ENCODE data around the gene MGA. TPM values are rescaled to one million over a fixed set of nuclear protein-coding genes. Genes with fewer than 3 reads are reported as not detected.

Gene MGA
- total and polyA plus RNA-seq, 12 donors: 2.6 to 56.8 (median 37.4) TPM

GRCh38 chr15:41778521-41778920 lies 118.3 kb downstream of the MGA start:
- WGBS, 4 donors: 23 to 46% (median 28%) methylated on average over 1 of the region's 1 CpG

DNA sequence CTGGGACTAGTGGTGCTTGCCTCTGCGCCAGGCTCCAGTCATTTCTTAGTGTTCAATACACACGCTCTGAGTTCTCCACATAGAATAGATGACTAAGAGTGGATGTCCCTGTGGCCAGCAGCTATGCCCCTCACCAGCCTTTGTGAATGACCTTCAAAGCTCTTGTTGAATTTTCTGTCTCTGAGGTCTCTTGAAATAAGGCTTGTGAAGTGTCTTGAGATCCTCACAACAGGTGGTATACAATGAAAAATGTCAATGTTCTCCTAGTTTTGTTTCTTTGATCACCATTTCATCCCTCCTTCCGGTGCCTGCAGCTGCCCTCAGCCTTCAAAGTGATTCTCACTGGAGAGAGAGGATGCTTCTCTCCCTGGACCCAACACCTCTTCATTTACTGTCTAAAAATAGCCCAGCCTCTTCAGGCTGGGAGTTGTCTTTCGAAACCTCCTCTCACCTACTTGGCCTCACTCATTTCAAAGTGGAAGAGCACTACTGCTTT lies 119.5 kb downstream of the MGA start:
- WGBS, 4 donors: 67 to 73% (median 70%) methylated on average over 4 of the region's 4 CpGs
- H3K36me3 ChIP-seq (replicated peaks in 1 of 2): no peaks in the 10 kb centered on the region
- H3K9me3 ChIP-seq (replicated peaks in 1 of 3): no peaks in the 10 kb centered on the region
- no peaks in the 10 kb centered on the region for H3K27me3 ChIP-seq
- no peak for TF ChIP-seq CTCF (IDR thresholded peaks at IDR 0.05)
- TF ChIP-seq POLR2A (IDR thresholded peaks at IDR 0.05): no peak
- peak overlapping the region in 3 of 5 donors; percentile 2 to 30 (median 15) for H3K27ac ChIP-seq
- H3K4me3 ChIP-seq: no peak overlapping the region
- no peak for DNase-seq
- H3K4me1 ChIP-seq (replicated peaks in 1 of 2): peaks cover 46 to 65% of the 10 kb centered on the region in 2 donors
- intact Hi-C loops (cut with DNase I): no loop called here

More at GRCh38 chr15:41778521-41778920, 118.3 kb downstream of the MGA start:
- Histone ChIP-seq H3K4me3 (no peak overlapping the region), H3K9me3 (replicated peaks in 1 of 3) (no peaks in the 10 kb centered on the region), H3K27ac (peak overlapping the region in 2 of 5 donors; percentile 26 to 67), H3K27me3 (no peaks in the 10 kb centered on the region), H3K36me3 (replicated peaks in 1 of 2) (no peaks in the 10 kb centered on the region), H3K4me1 (replicated peaks in 1 of 2) (peaks cover 50 to 68% of the 10 kb centered on the region in 2 donors)
- DNase-seq: no peak
- TF ChIP-seq POLR2A (IDR thresholded peaks at IDR 0.05) (no peak), CTCF (IDR thresholded peaks at IDR 0.05) (no peak)
- intact Hi-C loops (cut with DNase I): no loop called here

- no peak for DNase-seq
- 51 to 60% (median 59%) methylated on average over 2 of the region's 2 CpGs for WGBS, 4 donors
- no peak overlapping the region for H3K4me3 ChIP-seq
- peaks cover 40 to 62% of the 10 kb centered on the region in 2 donors for H3K4me1 ChIP-seq (replicated peaks in 1 of 2)
- peak overlapping the region in 1 of 5 donors; percentile 30 for H3K27ac ChIP-seq
- intact Hi-C loops (cut with DNase I): no loop called here
- no peaks in the 10 kb centered on the region for H3K9me3 ChIP-seq (replicated peaks in 1 of 3)
- no peaks in the 10 kb centered on the region for H3K27me3 ChIP-seq
- TF ChIP-seq CTCF (IDR thresholded peaks at IDR 0.05) (no peak), POLR2A (IDR thresholded peaks at IDR 0.05) (no peak)
- H3K36me3 ChIP-seq (replicated peaks in 1 of 2): no peaks in the 10 kb centered on the region
Measured at GRCh38 chr15:41780266-41780665, 120.1 kb downstream of the MGA start.

- H3K27me3 ChIP-seq: no peaks in the 10 kb centered on the region
- no peak for DNase-seq
- no peaks in the 10 kb centered on the region for H3K9me3 ChIP-seq (replicated peaks in 1 of 3)
- H3K4me1 ChIP-seq (replicated peaks in 1 of 2): peaks cover 35 to 57% of the 10 kb centered on the region in 2 donors
- H3K27ac ChIP-seq: peak overlapping the region in 1 of 5 donors; percentile 30
- H3K4me3 ChIP-seq: no peak overlapping the region
- H3K36me3 ChIP-seq (replicated peaks in 1 of 2): no peaks in the 10 kb centered on the region
- intact Hi-C loops (cut with DNase I): no loop called here
- TF ChIP-seq CTCF (IDR thresholded peaks at IDR 0.05): no peak
- TF ChIP-seq POLR2A (IDR thresholded peaks at IDR 0.05): no peak
- WGBS, 4 donors: 39 to 51% (median 42%) methylated on average over 1 of the region's 1 CpG
Measured at GRCh38 chr15:41780727-41781126, 120.5 kb downstream of the MGA start.
